Fibroblast of skin of back (primary cell): ENCODE measurements around the gene ATAD1.
A peak's percentile ranks its signal among the peaks of the same experiment; 100 is the strongest.
"Not testable (repeated sequence)": the region's sequence is repeated elsewhere in the genome, so short reads cannot be mapped to it uniquely, and the experiment has no call there.

ENCODE experiments used
- DNase-seq: peaks from one replicate; pipeline ENCODE4 v3.0.0-alpha.2; 2013

ATAD1 gene

GRCh38 chr10:87846023-87846422 is 28.0 kb upstream of the ATAD1 start:
- no peak for DNase-seq

GRCh38 chr10:87845624-87845998 is 27.6 kb upstream of the ATAD1 start:
- DNase-seq = no peak

- DNase-seq = peak; percentile 64
These were observed 27.0 kb upstream of the ATAD1 start for GRCh38 chr10:87844837-87845623.

- DNase-seq = no peak
These were observed 25.7 kb upstream of the ATAD1 start for GRCh38 chr10:87843714-87844113.

GRCh38 chr10:87842776-87843497 is 24.9 kb upstream of the ATAD1 start:
- DNase-seq = peak; percentile 68

- DNase-seq = no peak
These were observed 24.2 kb upstream of the ATAD1 start for GRCh38 chr10:87842220-87842641.

GRCh38 chr10:87841186-87841585 is 23.2 kb upstream of the ATAD1 start:
- no peak for DNase-seq

- no peak for DNase-seq
These were observed 20.6 kb upstream of the ATAD1 start for GRCh38 chr10:87838650-87839049.

GRCh38 chr10:87837445-87837844 is 19.4 kb upstream of the ATAD1 start:
- no peak for DNase-seq

- DNase-seq = no peak
These were observed 18.1 kb upstream of the ATAD1 start for GRCh38 chr10:87836098-87836497.

- no peak for DNase-seq
These were observed 12.1 kb upstream of the ATAD1 start for GRCh38 chr10:87829986-87830729.

- not testable (repeated sequence) for DNase-seq
These were observed 11.0 kb upstream of the ATAD1 start for GRCh38 chr10:87829051-87829450.

- DNase-seq = no peak
These were observed 9.7 kb upstream of the ATAD1 start for GRCh38 chr10:87827681-87828080.

GRCh38 chr10:87826653-87827052 is 8.6 kb upstream of the ATAD1 start:
- DNase-seq = no peak

- DNase-seq = no peak
These were observed 1.2 kb upstream of the ATAD1 start for GRCh38 chr10:87819289-87819585.

- DNase-seq = peak; percentile 26
These were observed 671 bp upstream of the ATAD1 start for GRCh38 chr10:87818505-87819288.

- DNase-seq = peak; percentile 6
These were observed 973 bp downstream of the ATAD1 start for GRCh38 chr10:87816898-87817608.

GRCh38 chr10:87816163-87816897 is 1.7 kb downstream of the ATAD1 start:
- peak; percentile 6 for DNase-seq

GRCh38 chr10:87804939-87805569 is 13.0 kb downstream of the ATAD1 start:
- DNase-seq = no peak

- no peak for DNase-seq
These were observed 14.2 kb downstream of the ATAD1 start for GRCh38 chr10:87803831-87804230.

GRCh38 chr10:87803328-87803727 is 14.7 kb downstream of the ATAD1 start:
- no peak for DNase-seq
